PFSK-1 (cell line): Measurements from ENCODE around the gene PCDH10.

Experiments used
- FOXP2 ChIP-seq: optimal IDR thresholded peaks from 2 replicates; pipeline ENCODE3; 2011; ENCODE audit warnings: borderline replicate concordance, control low read depth, inconsistent platforms; ENCODE audit not compliant: insufficient read depth; ENCODE audit errors: extremely low read length, extremely low read depth
- POLR2AphosphoS5 ChIP-seq: IDR thresholded peaks from 2 replicates; pipeline ENCODE4 v1.6.1; 2012; ENCODE audit warnings: low read depth, mild to moderate bottlenecking, control low read depth, low read length, moderate library complexity
- REST ChIP-seq, 2 experiments: IDR thresholded peaks; 2 replicates each; pipeline versions ENCODE4 v1.6.1 to v1.8.0; 2011 to 2012; ENCODE audit warnings: low read depth in 2 of 2, low read length in 2 of 2, control low read depth in 1 of 2, inconsistent platforms in 1 of 2, mild to moderate bottlenecking in 1 of 2, moderate library complexity in 1 of 2; ENCODE audit not compliant: insufficient read depth in 1 of 2

GRCh38 chr4:133161570-133162295 is 12.6 kb downstream of the PCDH10 start:
- no peak for TF ChIP-seq FOXP2
- TF ChIP-seq POLR2AphosphoS5, result no peak
- no peak for TF ChIP-seq REST (IDR thresholded peaks at IDR 0.05; ENCODE audit: insufficient read depth in 1 of 2, low read depth in 2 of 2, low read length in 2 of 2)
